ENCODE measurements around the gene TAS1R3.

- TF ChIP-seq CTCF (IDR thresholded peaks at IDR 0.05) (no peak), POLR2A (IDR thresholded peaks at IDR 0.05) (no peak)
Observed at GRCh38 chr1:1367315-1367714, 36.2 kb downstream of the TAS1R3 start.
